AG04449 (cell line): ENCODE results near the gene ZNF445.

Experiments
- CTCF ChIA-PET: fragments of 350-600 bp; formaldehyde crosslinking; extraction: SDS; loops from one replicate; lab custom pipeline; 2021; ENCODE audit warnings: antibody characterized with exemption; lab: Yijun Ruan, JAX
- POLR2A ChIA-PET: fragments of 400-600, 350-600 bp; formaldehyde crosslinking; extraction: SDS; loops from one replicate; lab custom pipeline; 2020; ENCODE audit warnings: antibody characterized with exemption, inconsistent platforms; lab: Yijun Ruan, JAX
- DNase-seq: peaks from one replicate; pipeline ENCODE4 v3.0.0-alpha.2; 2010; ENCODE audit warnings: low read depth, low spot score
- H3K4me3 ChIP-seq: 2 replicates; pipeline ENCODE4 v1.5.1; 2011; ENCODE audit warnings: low read depth, mild to moderate bottlenecking, control low read depth, low read length
- CTCF ChIP-seq: IDR thresholded peaks from one replicate; pipeline ENCODE4 v1.5.1; 2011; ENCODE audit warnings: mild to moderate bottlenecking, moderate library complexity, low read length, control low read depth, inconsistent platforms; ENCODE audit not compliant: insufficient read depth; ENCODE audit errors: missing control alignments

Gene ZNF445

GRCh38 chr3:44429459-44429858 is 48.0 kb downstream of the ZNF445 start:
- ChIA-PET POLR2A (no interaction called here), CTCF (no interaction called here)
- no peak for DNase-seq
- no peak overlapping the region for H3K4me3 ChIP-seq
- TF ChIP-seq CTCF: no peak

GRCh38 chr3:44428910-44429309 is 48.6 kb downstream of the ZNF445 start:
- TF ChIP-seq CTCF: no peak
- no peak overlapping the region for H3K4me3 ChIP-seq
- DNase-seq: no peak
- CTCF ChIA-PET: no interaction called here
- POLR2A ChIA-PET: no interaction called here

GRCh38 chr3:44427683-44428082 is 49.8 kb downstream of the ZNF445 start:
- ChIA-PET POLR2A (no interaction called here), CTCF (no interaction called here)
- TF ChIP-seq CTCF: no peak
- no peak overlapping the region for H3K4me3 ChIP-seq
- DNase-seq: no peak

DNA sequence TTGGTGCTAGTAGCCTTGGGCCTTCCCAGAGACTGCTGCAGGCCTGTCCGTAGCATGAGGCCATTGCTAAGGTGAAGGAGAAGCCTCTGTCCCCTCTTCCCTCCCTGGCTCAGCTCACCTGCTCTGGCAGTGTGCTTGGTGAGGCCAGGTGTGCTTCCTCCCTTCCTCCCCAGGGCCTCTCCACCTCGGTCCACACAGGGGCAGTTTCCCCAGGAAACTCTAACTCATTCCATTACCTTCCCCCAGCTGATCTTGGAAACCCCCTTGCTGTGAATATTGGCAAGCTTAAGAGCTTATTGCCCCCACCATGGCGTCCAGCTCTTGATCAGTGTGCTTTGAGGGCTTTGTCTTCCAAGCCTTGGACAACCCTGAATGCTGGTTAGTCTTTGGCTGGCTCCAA is 52.7 kb downstream of the ZNF445 start:
- POLR2A ChIA-PET: no interaction called here
- DNase-seq: no peak

DNA sequence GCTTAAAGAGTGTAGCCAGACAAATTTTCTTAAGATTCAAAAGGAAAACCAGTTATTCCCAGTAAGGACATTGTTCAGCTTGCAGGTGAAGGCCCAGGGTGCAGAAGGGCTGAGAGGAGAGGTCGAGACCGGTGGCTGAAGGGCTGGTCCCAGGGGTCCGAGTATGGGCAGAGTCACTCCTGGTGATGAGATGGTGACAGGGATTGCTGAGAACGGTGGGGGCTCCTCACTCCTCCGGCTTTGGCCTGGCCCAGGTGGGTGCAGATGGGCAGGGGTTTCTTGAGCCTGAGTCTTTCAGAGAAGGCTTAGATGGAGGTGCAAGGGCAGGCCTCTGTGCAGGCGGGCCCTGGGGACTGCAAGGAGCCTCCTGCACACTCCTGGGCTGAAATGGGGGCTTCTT is 56.2 kb downstream of the ZNF445 start:
- no peak for TF ChIP-seq CTCF
- DNase-seq: no peak
- ChIA-PET CTCF (no interaction called here), POLR2A (no interaction called here)
- H3K4me3 ChIP-seq: no peak overlapping the region

More for the DNA sequence above, 52.7 kb downstream of the ZNF445 start:
- no peak for TF ChIP-seq CTCF
- CTCF ChIA-PET: no interaction called here
- H3K4me3 ChIP-seq: no peak overlapping the region

DNA sequence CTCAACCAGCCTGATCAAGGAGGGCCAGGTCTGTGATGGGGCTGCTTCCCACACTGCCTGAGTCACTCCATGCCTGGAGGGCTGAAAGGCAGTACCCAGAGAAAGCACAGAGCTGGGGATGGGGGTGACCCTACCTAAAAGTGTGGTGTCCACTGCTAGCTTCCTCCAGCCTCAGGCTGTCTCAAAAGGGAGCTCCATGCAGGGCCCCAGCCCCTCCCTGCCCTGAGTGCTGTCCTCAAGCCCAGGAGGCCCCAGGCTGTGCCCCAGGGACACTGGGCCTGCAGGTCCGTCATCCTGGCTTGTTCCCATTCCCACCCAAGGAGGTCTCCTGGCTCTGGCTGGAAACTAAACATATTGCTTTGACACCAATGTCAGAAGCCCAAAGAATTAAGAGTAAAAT is 56.8 kb downstream of the ZNF445 start:
- ChIA-PET CTCF (no interaction called here), POLR2A (no interaction called here)
- TF ChIP-seq CTCF: no peak
- no peak for DNase-seq
- H3K4me3 ChIP-seq: no peak overlapping the region
